ENCODE measurements around the gene SLC17A4. TPM values are rescaled to one million over a fixed set of nuclear protein-coding genes. Genes with fewer than 3 reads are reported as not detected.
A peak's percentile ranks its signal among the peaks of the same experiment; 100 is the strongest.

Gene SLC17A4
- total RNA-seq, 1 experiment from 2014 or later, result not detected

- no peaks in the 10 kb centered on the region for H3K9me3 ChIP-seq (ENCODE audit: control insufficient read depth, insufficient read depth, low read depth, low read length)
Measured at GRCh38 chr6:25709761-25710160, 44.8 kb upstream of the SLC17A4 start.

GRCh38 chr6:25710287-25710686, 44.3 kb upstream of the SLC17A4 start:
- Histone ChIP-seq H3K4me3 (ENCODE audit: low read depth in 2 of 2, low read length in 2 of 2) (no peak overlapping the region), H3K27me3 (ENCODE audit: control insufficient read depth, insufficient read depth, low read length) (no peaks in the 10 kb centered on the region), H3K9me3 (ENCODE audit: control insufficient read depth, insufficient read depth, low read depth, low read length) (no peaks in the 10 kb centered on the region), H3K27ac (ENCODE audit: low read length) (no peak overlapping the region), H3K36me3 (ENCODE audit: control insufficient read depth, insufficient read depth, low read length) (no peaks in the 10 kb centered on the region), H3K4me1 (ENCODE audit: control insufficient read depth, insufficient read depth, low read length) (no peaks in the 10 kb centered on the region)
- TF ChIP-seq TCF7L2 (IDR thresholded peaks at IDR 0.05; ENCODE audit: low read depth, low read length), result no peak
- TF ChIP-seq, protein P1, sequence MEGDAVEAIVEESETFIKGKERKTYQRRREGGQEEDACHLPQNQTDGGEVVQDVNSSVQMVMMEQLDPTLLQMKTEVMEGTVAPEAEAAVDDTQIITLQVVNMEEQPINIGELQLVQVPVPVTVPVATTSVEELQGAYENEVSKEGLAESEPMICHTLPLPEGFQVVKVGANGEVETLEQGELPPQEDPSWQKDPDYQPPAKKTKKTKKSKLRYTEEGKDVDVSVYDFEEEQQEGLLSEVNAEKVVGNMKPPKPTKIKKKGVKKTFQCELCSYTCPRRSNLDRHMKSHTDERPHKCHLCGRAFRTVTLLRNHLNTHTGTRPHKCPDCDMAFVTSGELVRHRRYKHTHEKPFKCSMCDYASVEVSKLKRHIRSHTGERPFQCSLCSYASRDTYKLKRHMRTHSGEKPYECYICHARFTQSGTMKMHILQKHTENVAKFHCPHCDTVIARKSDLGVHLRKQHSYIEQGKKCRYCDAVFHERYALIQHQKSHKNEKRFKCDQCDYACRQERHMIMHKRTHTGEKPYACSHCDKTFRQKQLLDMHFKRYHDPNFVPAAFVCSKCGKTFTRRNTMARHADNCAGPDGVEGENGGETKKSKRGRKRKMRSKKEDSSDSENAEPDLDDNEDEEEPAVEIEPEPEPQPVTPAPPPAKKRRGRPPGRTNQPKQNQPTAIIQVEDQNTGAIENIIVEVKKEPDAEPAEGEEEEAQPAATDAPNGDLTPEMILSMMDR (IDR thresholded peaks at IDR 0.05), result no peak
- no peak for TF ChIP-seq POLR2AphosphoS5 (IDR thresholded peaks at IDR 0.05; ENCODE audit: low read depth, low read length)
- TF ChIP-seq, protein P2, sequence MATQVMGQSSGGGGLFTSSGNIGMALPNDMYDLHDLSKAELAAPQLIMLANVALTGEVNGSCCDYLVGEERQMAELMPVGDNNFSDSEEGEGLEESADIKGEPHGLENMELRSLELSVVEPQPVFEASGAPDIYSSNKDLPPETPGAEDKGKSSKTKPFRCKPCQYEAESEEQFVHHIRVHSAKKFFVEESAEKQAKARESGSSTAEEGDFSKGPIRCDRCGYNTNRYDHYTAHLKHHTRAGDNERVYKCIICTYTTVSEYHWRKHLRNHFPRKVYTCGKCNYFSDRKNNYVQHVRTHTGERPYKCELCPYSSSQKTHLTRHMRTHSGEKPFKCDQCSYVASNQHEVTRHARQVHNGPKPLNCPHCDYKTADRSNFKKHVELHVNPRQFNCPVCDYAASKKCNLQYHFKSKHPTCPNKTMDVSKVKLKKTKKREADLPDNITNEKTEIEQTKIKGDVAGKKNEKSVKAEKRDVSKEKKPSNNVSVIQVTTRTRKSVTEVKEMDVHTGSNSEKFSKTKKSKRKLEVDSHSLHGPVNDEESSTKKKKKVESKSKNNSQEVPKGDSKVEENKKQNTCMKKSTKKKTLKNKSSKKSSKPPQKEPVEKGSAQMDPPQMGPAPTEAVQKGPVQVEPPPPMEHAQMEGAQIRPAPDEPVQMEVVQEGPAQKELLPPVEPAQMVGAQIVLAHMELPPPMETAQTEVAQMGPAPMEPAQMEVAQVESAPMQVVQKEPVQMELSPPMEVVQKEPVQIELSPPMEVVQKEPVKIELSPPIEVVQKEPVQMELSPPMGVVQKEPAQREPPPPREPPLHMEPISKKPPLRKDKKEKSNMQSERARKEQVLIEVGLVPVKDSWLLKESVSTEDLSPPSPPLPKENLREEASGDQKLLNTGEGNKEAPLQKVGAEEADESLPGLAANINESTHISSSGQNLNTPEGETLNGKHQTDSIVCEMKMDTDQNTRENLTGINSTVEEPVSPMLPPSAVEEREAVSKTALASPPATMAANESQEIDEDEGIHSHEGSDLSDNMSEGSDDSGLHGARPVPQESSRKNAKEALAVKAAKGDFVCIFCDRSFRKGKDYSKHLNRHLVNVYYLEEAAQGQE (IDR thresholded peaks at IDR 0.05; ENCODE audit: insufficient read depth in 1 of 2, low read depth in 2 of 2, low read length in 1 of 2), result no peak
- no peak for TF ChIP-seq SIN3A (IDR thresholded peaks at IDR 0.05; ENCODE audit: borderline replicate concordance, insufficient read depth, low read depth, low read length)
- no TSS peak for BruUV-seq (replicated peaks)
- no peak for ATAC-seq
- CTCF ChIA-PET, result no interaction called here
- DNase-seq (ENCODE audit: low read depth, low spot score), result no peak
- intact Hi-C loops (cut with micrococcal nuclease; ENCODE audit: unreplicated experiment) (no loop called here), in situ Hi-C loops (cut with HindIII; ENCODE audit: low pct_unique_long_range_greater_than_20kb, low sequenced_read_pairs) (no loop called here)
- POLR2A ChIA-PET, result no interaction called here

More at GRCh38 chr6:25709761-25710160, 44.8 kb upstream of the SLC17A4 start:
- DNase-seq (ENCODE audit: low read depth, low spot score) (no peak), ATAC-seq (peak; percentile 58; the same call in 1 of the 2 replicates)
- POLR2A ChIA-PET, result no interaction called here
- Histone ChIP-seq H3K27me3 (ENCODE audit: control insufficient read depth, insufficient read depth, low read length) (no peaks in the 10 kb centered on the region), H3K4me1 (ENCODE audit: control insufficient read depth, insufficient read depth, low read length) (no peaks in the 10 kb centered on the region), H3K27ac (ENCODE audit: low read length) (no peak overlapping the region), H3K36me3 (ENCODE audit: control insufficient read depth, insufficient read depth, low read length) (no peaks in the 10 kb centered on the region), H3K4me3 (ENCODE audit: low read depth in 2 of 2, low read length in 2 of 2) (no peak overlapping the region)
- in situ Hi-C loops (cut with HindIII; ENCODE audit: low pct_unique_long_range_greater_than_20kb, low sequenced_read_pairs), result loop anchor here (10.0 kb wide), 1 partner anchor 75 kb away; no protein-coding TSS in a partner anchor
- intact Hi-C loops (cut with micrococcal nuclease; ENCODE audit: unreplicated experiment), result no loop called here
- no TSS peak for BruUV-seq (replicated peaks)
- CTCF ChIA-PET, result no interaction called here
- no peak for TF ChIP-seq POLR2AphosphoS5 (IDR thresholded peaks at IDR 0.05; ENCODE audit: low read depth, low read length)
- TF ChIP-seq SIN3A (IDR thresholded peaks at IDR 0.05; ENCODE audit: borderline replicate concordance, insufficient read depth, low read depth, low read length), result no peak
- no peak for TF ChIP-seq TCF7L2 (IDR thresholded peaks at IDR 0.05; ENCODE audit: low read depth, low read length)
- TF ChIP-seq, protein P2 (IDR thresholded peaks at IDR 0.05; ENCODE audit: insufficient read depth in 1 of 2, low read depth in 2 of 2, low read length in 1 of 2), result no peak
- TF ChIP-seq, protein P1 (IDR thresholded peaks at IDR 0.05), result no peak

All from Panc1 (cell line).